GM23338 (cell line): ENCODE results near the gene MSH2. TPM values are rescaled to one million over a fixed set of nuclear protein-coding genes. Genes with fewer than 3 reads are reported as not detected.

Experiments used
- ATAC-seq: fragments of 200-7000 bp; cut with Tn5 transposase; 3 replicates; pipeline ENCODE4 v1.9.1; 2020
- DNase-seq: peaks from one replicate; pipeline ENCODE4 v3.0.0-alpha.2; 2015; ENCODE audit warnings: low spot score
- H2AFZ ChIP-seq: fragments of 200-600 bp; sonication (generic); 2 replicates; pipeline ENCODE4 v1.8.0; 2016; ENCODE audit warnings: antibody characterized with exemption, mild to moderate bottlenecking, moderate library complexity
- H3F3A ChIP-seq: fragments of 200-600 bp; sonication (generic); replicated peaks from 2 replicates; pipeline ENCODE4 v1.8.0; 2017; ENCODE audit warnings: antibody characterized with exemption, mixed run types, low read depth
- H3K27ac ChIP-seq: fragments of 200-600 bp; sonication (generic); 2 replicates; pipeline ENCODE4 v1.6.1; 2016; ENCODE audit warnings: low read depth
- H3K27me3 ChIP-seq: fragments of 200-600 bp; sonication (generic); 2 replicates; pipeline ENCODE4 v1.8.0; 2016; ENCODE audit warnings: mild to moderate bottlenecking, mixed run types, moderate library complexity; ENCODE audit not compliant: insufficient read depth
- H3K36me3 ChIP-seq: fragments of 200-600 bp; sonication (generic); 2 replicates; pipeline ENCODE4 v1.8.0; 2016; ENCODE audit warnings: mild to moderate bottlenecking; ENCODE audit not compliant: insufficient read depth
- H3K4me1 ChIP-seq: fragments of 200-600 bp; sonication (generic); 2 replicates; pipeline ENCODE4 v1.8.0; 2016; ENCODE audit warnings: mild to moderate bottlenecking, moderate library complexity; ENCODE audit not compliant: insufficient read depth
- H3K4me2 ChIP-seq: fragments of 200-600 bp; sonication (generic); 2 replicates; pipeline ENCODE4 v1.7.1; 2017; ENCODE audit warnings: mixed run types
- H3K4me3 ChIP-seq: fragments of 200-600 bp; sonication (generic); 2 replicates; pipeline ENCODE4 v1.6.1; 2016; ENCODE audit warnings: mixed run types
- H3K79me2 ChIP-seq: fragments of 200-600 bp; sonication (generic); replicated peaks from 2 replicates; pipeline ENCODE4 v1.8.0; 2017; ENCODE audit warnings: mild to moderate bottlenecking; ENCODE audit not compliant: insufficient read depth
- H3K9me2 ChIP-seq: fragments of 200-600 bp; sonication (generic); 2 replicates; pipeline ENCODE4 v1.8.0; 2017; ENCODE audit not compliant: insufficient read depth
- H4K20me1 ChIP-seq: fragments of 200-600 bp; sonication (generic); replicated peaks from 2 replicates; pipeline ENCODE4 v1.8.0; 2017; ENCODE audit warnings: mild to moderate bottlenecking; ENCODE audit not compliant: insufficient read depth
- H3K27ac Mint-ChIP-seq: 2 replicates; pipeline ENCODE4 v1.8.0; 2020; ENCODE audit warnings: inconsistent platforms, mild to moderate bottlenecking, moderate library complexity, mixed read lengths
- H3K27me3 Mint-ChIP-seq: 3 replicates; pipeline ENCODE4 v1.8.0; 2022; ENCODE audit warnings: low read depth, mild to moderate bottlenecking, moderate library complexity, mixed read lengths, inconsistent platforms; ENCODE audit not compliant: insufficient read depth, poor library complexity
- H3K36me3 Mint-ChIP-seq: 3 replicates; pipeline ENCODE4 v1.8.0; 2021; ENCODE audit warnings: low read depth, mild to moderate bottlenecking, inconsistent platforms, moderate library complexity, mixed read lengths
- H3K4me1 Mint-ChIP-seq: 3 replicates; pipeline ENCODE4 v1.8.0; 2020; ENCODE audit warnings: mild to moderate bottlenecking, inconsistent platforms, mixed read lengths
- H3K4me3 Mint-ChIP-seq: 3 replicates; pipeline ENCODE4 v1.8.0; 2021; ENCODE audit warnings: moderate library complexity, mild to moderate bottlenecking, inconsistent platforms, mixed read lengths
- H3K9me3 Mint-ChIP-seq: 3 replicates; pipeline ENCODE4 v1.8.0; 2020; ENCODE audit warnings: moderate library complexity, mild to moderate bottlenecking, inconsistent platforms, mixed read lengths
- CREB1 ChIP-seq: fragments of 250-450 bp; sonication (Bioruptor Pico); IDR thresholded peaks from 2 replicates; pipeline ENCODE4 v1.5.0; 2020; ENCODE audit warnings: low read depth, mild to moderate bottlenecking, moderate library complexity
- EZH2 ChIP-seq: fragments of 200-600 bp; sonication (generic); IDR thresholded peaks from one replicate; pipeline ENCODE4 v1.8.0; 2017; ENCODE audit warnings: antibody characterized with exemption, mild to moderate bottlenecking, low read depth; ENCODE audit not compliant: unreplicated experiment
- EZH2phosphoT487 ChIP-seq: fragments of 200-600 bp; sonication (generic); IDR thresholded peaks from one replicate; pipeline ENCODE4 v1.8.1; 2018; ENCODE audit warnings: antibody characterized with exemption; ENCODE audit not compliant: unreplicated experiment
- JUNB ChIP-seq: IDR thresholded peaks from one replicate; pipeline ENCODE4 v1.6.1; 2016; ENCODE audit warnings: antibody characterized with exemption; ENCODE audit not compliant: unreplicated experiment
- NANOG ChIP-seq: IDR thresholded peaks from 2 replicates; pipeline ENCODE4 v1.6.1; 2016; ENCODE audit warnings: antibody characterized with exemption, borderline replicate concordance
- POLR2AphosphoS5 ChIP-seq: IDR thresholded peaks from 2 replicates; pipeline ENCODE4 v1.6.1; 2016; ENCODE audit warnings: antibody characterized with exemption, low read depth
- STAT1 ChIP-seq: IDR thresholded peaks from one replicate; pipeline ENCODE4 v1.6.1; 2016; ENCODE audit warnings: antibody characterized with exemption; ENCODE audit not compliant: unreplicated experiment
- ZNF114 ChIP-seq: fragments of 250-450 bp; sonication (Bioruptor Pico); IDR thresholded peaks from 2 replicates; pipeline ENCODE4 v1.5.0; 2020; ENCODE audit warnings: mild to moderate bottlenecking, moderate library complexity
- ZNF331 ChIP-seq: fragments of 250-450 bp; sonication (Bioruptor Pico); IDR thresholded peaks from 2 replicates; pipeline ENCODE4 v1.5.0; 2020; ENCODE audit warnings: low read depth, mild to moderate bottlenecking, moderate library complexity
- polyA plus RNA-seq: library from polyadenylated mRNA; unstranded; fragments of >200 nt; fragmentation: Nextera tagmentation; extraction: Ambion mirVana; gene quantifications from 2 replicates; pipeline ENCODE4 v1.2.1, GENCODE V29; 2016
- total RNA-seq: library from RNA; depleted of rRNA; stranded (reverse); fragments of >200 nt; shearing (Covaris generic); gene quantifications from 2 replicates; pipeline ENCODE4 v1.2.3, GENCODE V29; 2014
- TF ChIP-seq, protein P1 (sequence below): IDR thresholded peaks from 2 replicates; pipeline ENCODE4 v1.6.1; 2016; ENCODE audit warnings: antibody characterized with exemption
- TF ChIP-seq, protein P2 (sequence below), 2 experiments: fragments of 200-600 bp in 1 of 2; sonication (generic) in 1 of 2; conservative IDR thresholded peaks; 2 replicates each; pipeline versions ENCODE4 v1.5.1 to v1.6.1; 2016 to 2017; ENCODE audit warnings: antibody characterized with exemption in 2 of 2, low read depth in 2 of 2, mild to moderate bottlenecking in 2 of 2, moderate library complexity in 1 of 2
- TF ChIP-seq, protein P3 (sequence below): fragments of 250-450 bp; sonication (Bioruptor Pico); IDR thresholded peaks from 2 replicates; pipeline ENCODE4 v1.5.0; 2020; ENCODE audit warnings: mild to moderate bottlenecking, moderate library complexity
- TF ChIP-seq, protein P4 (sequence below): IDR thresholded peaks from one replicate; pipeline ENCODE4 v1.6.1; 2018; ENCODE audit warnings: antibody characterized with exemption; ENCODE audit not compliant: unreplicated experiment

The MSH2 gene
- total and polyA plus RNA-seq, 2 experiments from 2014 or later: 156 to 249 TPM

DNA sequence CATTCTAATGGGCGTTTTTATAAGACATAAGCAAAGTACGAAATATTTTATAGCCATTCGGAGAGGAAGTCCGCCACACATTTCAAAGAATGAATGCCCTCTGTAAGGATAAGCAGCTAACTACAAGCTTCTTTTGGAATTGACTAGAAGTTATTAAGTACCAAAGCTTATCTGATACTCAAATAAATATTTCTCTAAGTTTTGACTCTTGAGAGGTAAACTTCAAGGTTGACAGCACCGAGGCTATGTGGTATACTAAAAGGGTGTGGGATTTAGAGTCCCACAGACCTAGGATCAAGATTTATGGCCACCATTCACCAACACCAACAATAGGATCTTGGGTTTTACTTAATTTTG, 48.1 kb upstream of the MSH2 start:
- H3K27ac ChIP-seq: no peak overlapping the region
- H3K4me3 ChIP-seq: no peak overlapping the region
- no peak overlapping the region for H2AFZ ChIP-seq
- no peaks in the 10 kb centered on the region for H3K36me3 ChIP-seq
- Mint-ChIP-seq H3K4me3 (no peak overlapping the region), H3K27me3 (no peaks in the 10 kb centered on the region), H3K36me3 (no peaks in the 10 kb centered on the region), H3K4me1 (peaks cover 8% of the 10 kb centered on the region), H3K9me3 (no peaks in the 10 kb centered on the region), H3K27ac (no peak overlapping the region)
- TF ChIP-seq ZNF114 (CRISPR knock-in tag): no peak
- TF ChIP-seq STAT1: no peak
- TF ChIP-seq, protein P1, sequence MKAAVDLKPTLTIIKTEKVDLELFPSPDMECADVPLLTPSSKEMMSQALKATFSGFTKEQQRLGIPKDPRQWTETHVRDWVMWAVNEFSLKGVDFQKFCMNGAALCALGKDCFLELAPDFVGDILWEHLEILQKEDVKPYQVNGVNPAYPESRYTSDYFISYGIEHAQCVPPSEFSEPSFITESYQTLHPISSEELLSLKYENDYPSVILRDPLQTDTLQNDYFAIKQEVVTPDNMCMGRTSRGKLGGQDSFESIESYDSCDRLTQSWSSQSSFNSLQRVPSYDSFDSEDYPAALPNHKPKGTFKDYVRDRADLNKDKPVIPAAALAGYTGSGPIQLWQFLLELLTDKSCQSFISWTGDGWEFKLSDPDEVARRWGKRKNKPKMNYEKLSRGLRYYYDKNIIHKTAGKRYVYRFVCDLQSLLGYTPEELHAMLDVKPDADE: no peak
- TF ChIP-seq ZNF331 (CRISPR knock-in tag): no peak
- no peak for TF ChIP-seq NANOG
- TF ChIP-seq EZH2phosphoT487: no peak
- no peak for TF ChIP-seq EZH2
- TF ChIP-seq POLR2AphosphoS5: no peak
- TF ChIP-seq, protein P2, sequence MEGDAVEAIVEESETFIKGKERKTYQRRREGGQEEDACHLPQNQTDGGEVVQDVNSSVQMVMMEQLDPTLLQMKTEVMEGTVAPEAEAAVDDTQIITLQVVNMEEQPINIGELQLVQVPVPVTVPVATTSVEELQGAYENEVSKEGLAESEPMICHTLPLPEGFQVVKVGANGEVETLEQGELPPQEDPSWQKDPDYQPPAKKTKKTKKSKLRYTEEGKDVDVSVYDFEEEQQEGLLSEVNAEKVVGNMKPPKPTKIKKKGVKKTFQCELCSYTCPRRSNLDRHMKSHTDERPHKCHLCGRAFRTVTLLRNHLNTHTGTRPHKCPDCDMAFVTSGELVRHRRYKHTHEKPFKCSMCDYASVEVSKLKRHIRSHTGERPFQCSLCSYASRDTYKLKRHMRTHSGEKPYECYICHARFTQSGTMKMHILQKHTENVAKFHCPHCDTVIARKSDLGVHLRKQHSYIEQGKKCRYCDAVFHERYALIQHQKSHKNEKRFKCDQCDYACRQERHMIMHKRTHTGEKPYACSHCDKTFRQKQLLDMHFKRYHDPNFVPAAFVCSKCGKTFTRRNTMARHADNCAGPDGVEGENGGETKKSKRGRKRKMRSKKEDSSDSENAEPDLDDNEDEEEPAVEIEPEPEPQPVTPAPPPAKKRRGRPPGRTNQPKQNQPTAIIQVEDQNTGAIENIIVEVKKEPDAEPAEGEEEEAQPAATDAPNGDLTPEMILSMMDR (conservative IDR thresholded peaks at IDR 0.05; ENCODE audit: low read depth in 2 of 2): no peak
- no peak for TF ChIP-seq CREB1 (CRISPR knock-in tag)
- TF ChIP-seq, protein P3, sequence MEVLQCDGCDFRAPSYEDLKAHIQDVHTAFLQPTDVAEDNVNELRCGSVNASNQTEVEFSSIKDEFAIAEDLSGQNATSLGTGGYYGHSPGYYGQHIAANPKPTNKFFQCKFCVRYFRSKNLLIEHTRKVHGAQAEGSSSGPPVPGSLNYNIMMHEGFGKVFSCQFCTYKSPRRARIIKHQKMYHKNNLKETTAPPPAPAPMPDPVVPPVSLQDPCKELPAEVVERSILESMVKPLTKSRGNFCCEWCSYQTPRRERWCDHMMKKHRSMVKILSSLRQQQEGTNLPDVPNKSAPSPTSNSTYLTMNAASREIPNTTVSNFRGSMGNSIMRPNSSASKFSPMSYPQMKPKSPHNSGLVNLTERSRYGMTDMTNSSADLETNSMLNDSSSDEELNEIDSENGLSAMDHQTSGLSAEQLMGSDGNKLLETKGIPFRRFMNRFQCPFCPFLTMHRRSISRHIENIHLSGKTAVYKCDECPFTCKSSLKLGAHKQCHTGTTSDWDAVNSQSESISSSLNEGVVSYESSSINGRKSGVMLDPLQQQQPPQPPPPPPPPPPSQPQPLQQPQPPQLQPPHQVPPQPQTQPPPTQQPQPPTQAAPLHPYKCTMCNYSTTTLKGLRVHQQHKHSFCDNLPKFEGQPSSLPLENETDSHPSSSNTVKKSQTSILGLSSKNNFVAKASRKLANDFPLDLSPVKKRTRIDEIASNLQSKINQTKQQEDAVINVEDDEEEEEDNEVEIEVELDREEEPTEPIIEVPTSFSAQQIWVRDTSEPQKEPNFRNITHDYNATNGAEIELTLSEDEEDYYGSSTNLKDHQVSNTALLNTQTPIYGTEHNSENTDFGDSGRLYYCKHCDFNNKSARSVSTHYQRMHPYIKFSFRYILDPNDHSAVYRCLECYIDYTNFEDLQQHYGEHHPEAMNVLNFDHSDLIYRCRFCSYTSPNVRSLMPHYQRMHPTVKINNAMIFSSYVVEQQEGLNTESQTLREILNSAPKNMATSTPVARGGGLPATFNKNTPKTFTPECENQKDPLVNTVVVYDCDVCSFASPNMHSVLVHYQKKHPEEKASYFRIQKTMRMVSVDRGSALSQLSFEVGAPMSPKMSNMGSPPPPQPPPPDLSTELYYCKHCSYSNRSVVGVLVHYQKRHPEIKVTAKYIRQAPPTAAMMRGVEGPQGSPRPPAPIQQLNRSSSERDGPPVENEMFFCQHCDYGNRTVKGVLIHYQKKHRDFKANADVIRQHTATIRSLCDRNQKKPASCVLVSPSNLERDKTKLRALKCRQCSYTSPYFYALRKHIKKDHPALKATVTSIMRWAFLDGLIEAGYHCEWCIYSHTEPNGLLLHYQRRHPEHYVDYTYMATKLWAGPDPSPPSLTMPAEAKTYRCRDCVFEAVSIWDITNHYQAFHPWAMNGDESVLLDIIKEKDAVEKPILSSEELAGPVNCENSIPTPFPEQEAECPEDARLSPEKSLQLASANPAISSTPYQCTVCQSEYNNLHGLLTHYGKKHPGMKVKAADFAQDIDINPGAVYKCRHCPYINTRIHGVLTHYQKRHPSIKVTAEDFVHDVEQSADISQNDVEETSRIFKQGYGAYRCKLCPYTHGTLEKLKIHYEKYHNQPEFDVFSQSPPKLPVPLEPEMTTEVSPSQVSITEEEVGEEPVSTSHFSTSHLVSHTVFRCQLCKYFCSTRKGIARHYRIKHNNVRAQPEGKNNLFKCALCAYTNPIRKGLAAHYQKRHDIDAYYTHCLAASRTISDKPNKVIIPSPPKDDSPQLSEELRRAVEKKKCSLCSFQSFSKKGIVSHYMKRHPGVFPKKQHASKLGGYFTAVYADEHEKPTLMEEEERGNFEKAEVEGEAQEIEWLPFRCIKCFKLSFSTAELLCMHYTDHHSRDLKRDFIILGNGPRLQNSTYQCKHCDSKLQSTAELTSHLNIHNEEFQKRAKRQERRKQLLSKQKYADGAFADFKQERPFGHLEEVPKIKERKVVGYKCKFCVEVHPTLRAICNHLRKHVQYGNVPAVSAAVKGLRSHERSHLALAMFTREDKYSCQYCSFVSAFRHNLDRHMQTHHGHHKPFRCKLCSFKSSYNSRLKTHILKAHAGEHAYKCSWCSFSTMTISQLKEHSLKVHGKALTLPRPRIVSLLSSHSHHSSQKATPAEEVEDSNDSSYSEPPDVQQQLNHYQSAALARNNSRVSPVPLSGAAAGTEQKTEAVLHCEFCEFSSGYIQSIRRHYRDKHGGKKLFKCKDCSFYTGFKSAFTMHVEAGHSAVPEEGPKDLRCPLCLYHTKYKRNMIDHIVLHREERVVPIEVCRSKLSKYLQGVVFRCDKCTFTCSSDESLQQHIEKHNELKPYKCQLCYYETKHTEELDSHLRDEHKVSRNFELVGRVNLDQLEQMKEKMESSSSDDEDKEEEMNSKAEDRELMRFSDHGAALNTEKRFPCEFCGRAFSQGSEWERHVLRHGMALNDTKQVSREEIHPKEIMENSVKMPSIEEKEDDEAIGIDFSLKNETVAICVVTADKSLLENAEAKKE (CRISPR knock-in tag): no peak
- TF ChIP-seq JUNB: no peak
- TF ChIP-seq, protein P4, sequence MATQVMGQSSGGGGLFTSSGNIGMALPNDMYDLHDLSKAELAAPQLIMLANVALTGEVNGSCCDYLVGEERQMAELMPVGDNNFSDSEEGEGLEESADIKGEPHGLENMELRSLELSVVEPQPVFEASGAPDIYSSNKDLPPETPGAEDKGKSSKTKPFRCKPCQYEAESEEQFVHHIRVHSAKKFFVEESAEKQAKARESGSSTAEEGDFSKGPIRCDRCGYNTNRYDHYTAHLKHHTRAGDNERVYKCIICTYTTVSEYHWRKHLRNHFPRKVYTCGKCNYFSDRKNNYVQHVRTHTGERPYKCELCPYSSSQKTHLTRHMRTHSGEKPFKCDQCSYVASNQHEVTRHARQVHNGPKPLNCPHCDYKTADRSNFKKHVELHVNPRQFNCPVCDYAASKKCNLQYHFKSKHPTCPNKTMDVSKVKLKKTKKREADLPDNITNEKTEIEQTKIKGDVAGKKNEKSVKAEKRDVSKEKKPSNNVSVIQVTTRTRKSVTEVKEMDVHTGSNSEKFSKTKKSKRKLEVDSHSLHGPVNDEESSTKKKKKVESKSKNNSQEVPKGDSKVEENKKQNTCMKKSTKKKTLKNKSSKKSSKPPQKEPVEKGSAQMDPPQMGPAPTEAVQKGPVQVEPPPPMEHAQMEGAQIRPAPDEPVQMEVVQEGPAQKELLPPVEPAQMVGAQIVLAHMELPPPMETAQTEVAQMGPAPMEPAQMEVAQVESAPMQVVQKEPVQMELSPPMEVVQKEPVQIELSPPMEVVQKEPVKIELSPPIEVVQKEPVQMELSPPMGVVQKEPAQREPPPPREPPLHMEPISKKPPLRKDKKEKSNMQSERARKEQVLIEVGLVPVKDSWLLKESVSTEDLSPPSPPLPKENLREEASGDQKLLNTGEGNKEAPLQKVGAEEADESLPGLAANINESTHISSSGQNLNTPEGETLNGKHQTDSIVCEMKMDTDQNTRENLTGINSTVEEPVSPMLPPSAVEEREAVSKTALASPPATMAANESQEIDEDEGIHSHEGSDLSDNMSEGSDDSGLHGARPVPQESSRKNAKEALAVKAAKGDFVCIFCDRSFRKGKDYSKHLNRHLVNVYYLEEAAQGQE: no peak
- H3K79me2 ChIP-seq: no peaks in the 10 kb centered on the region
- H3K4me1 ChIP-seq: no peaks in the 10 kb centered on the region; the same call in 1 of the 2 replicates
- no peaks in the 10 kb centered on the region for H3K27me3 ChIP-seq
- no peak for ATAC-seq
- no peaks in the 10 kb centered on the region for H3F3A ChIP-seq
- no peaks in the 10 kb centered on the region for H3K9me2 ChIP-seq
- no peak for DNase-seq
- no peak overlapping the region for H3K4me2 ChIP-seq
- no peaks in the 10 kb centered on the region for H4K20me1 ChIP-seq
